GM12878 (cell line): Measurements from ENCODE around the gene SUPT4H1. TPM values are rescaled to one million over a fixed set of nuclear protein-coding genes. Genes with fewer than 3 reads are reported as not detected.
A peak's percentile ranks its signal among the peaks of the same experiment; 100 is the strongest.

ENCODE experiments used
- ATF7 ChIP-seq: fragments of 450-650 bp; IDR thresholded peaks from 2 replicates; pipeline ENCODE4 v1.6.1; 2016; ENCODE audit warnings: low read depth, mild to moderate bottlenecking
- CBX3 ChIP-seq: fragments of 200-600 bp; sonication (generic); IDR thresholded peaks from 2 replicates; pipeline ENCODE4 v1.6.1; 2016; ENCODE audit warnings: low read depth, borderline replicate concordance
- CHD2 ChIP-seq: IDR thresholded peaks from 2 replicates; pipeline ENCODE4 v1.6.1; 2011; ENCODE audit warnings: low read depth, low read length, improper control_type of control experiment, borderline replicate concordance
- CHD4 ChIP-seq: fragments of 200-600 bp; sonication (generic); IDR thresholded peaks from 2 replicates; pipeline ENCODE4 v1.6.1; 2016; ENCODE audit warnings: mild to moderate bottlenecking
- EED ChIP-seq: sonication (generic); IDR thresholded peaks from 2 replicates; pipeline ENCODE4 v1.6.1; 2016; ENCODE audit warnings: antibody characterized with exemption, low read depth
- EGR1 ChIP-seq, 2 experiments: IDR thresholded peaks; 1 replicate in 1 of 2; 2 replicates in 1 of 2; pipeline ENCODE4 v1.6.1; 2011 to 2012; ENCODE audit warnings: low read depth in 2 of 2, low read length in 2 of 2, borderline replicate concordance in 1 of 2, mild to moderate bottlenecking in 1 of 2, moderate library complexity in 1 of 2
- FOXK2 ChIP-seq: fragments of 450-650 bp; IDR thresholded peaks from 2 replicates; pipeline ENCODE4 v1.6.1; 2017; ENCODE audit warnings: mild to moderate bottlenecking, moderate library complexity
- MEF2A ChIP-seq: IDR thresholded peaks from 2 replicates; pipeline ENCODE4 v1.6.1; 2011; ENCODE audit warnings: low read depth, mild to moderate bottlenecking, low read length, moderate library complexity; ENCODE audit not compliant: insufficient read depth
- MTA3 ChIP-seq: IDR thresholded peaks from 2 replicates; pipeline ENCODE4 v1.6.1; 2012; ENCODE audit warnings: low read length, inconsistent platforms, borderline replicate concordance
- NR2C2 ChIP-seq: IDR thresholded peaks from 2 replicates; pipeline ENCODE4 v1.6.1; 2011; ENCODE audit warnings: borderline replicate concordance, low read depth; ENCODE audit not compliant: control insufficient read depth, insufficient read length
- NR2F1 ChIP-seq: fragments of 450-650 bp; conservative IDR thresholded peaks from 2 replicates; pipeline ENCODE4 v1.6.1; 2017; ENCODE audit warnings: mild to moderate bottlenecking
- POLR2AphosphoS2 ChIP-seq: IDR thresholded peaks from 2 replicates; pipeline ENCODE4 v1.6.1; 2011; ENCODE audit warnings: low read depth, mild to moderate bottlenecking, low read length, improper control_type of control experiment, moderate library complexity
- RAD21 ChIP-seq: IDR thresholded peaks from 2 replicates; pipeline ENCODE4 v1.6.1; 2011; ENCODE audit warnings: mild to moderate bottlenecking, low read depth, low read length, moderate library complexity; ENCODE audit not compliant: insufficient read depth
- SIN3A ChIP-seq: IDR thresholded peaks from 2 replicates; pipeline ENCODE4 v1.6.1; 2012; ENCODE audit warnings: low read depth, low read length, improper control_type of control experiment
- SMARCA5 ChIP-seq: fragments of 450-650 bp; IDR thresholded peaks from 2 replicates; pipeline ENCODE4 v1.6.1; 2017; ENCODE audit warnings: mild to moderate bottlenecking
- SPI1 ChIP-seq: IDR thresholded peaks from 2 replicates; pipeline ENCODE4 v1.6.1; 2011; ENCODE audit warnings: low read depth, mild to moderate bottlenecking, low read length, moderate library complexity, borderline replicate concordance; ENCODE audit not compliant: insufficient read depth
- STAT1 ChIP-seq: fragments of 450-650 bp; conservative IDR thresholded peaks from 2 replicates; pipeline ENCODE4 v1.6.1; 2014; ENCODE audit warnings: antibody characterized with exemption, mild to moderate bottlenecking
- TCF12 ChIP-seq: IDR thresholded peaks from 2 replicates; pipeline ENCODE4 v1.6.1; 2011; ENCODE audit warnings: low read depth, mild to moderate bottlenecking, low read length
- YY1 ChIP-seq: IDR thresholded peaks from 2 replicates; pipeline ENCODE4 v1.6.1; 2011; ENCODE audit warnings: low read depth, mild to moderate bottlenecking, low read length
- ZNF622 ChIP-seq: fragments of 450-650 bp; IDR thresholded peaks from 2 replicates; pipeline ENCODE4 v1.6.1; 2017; ENCODE audit warnings: mild to moderate bottlenecking, inconsistent platforms
- polyA plus RNA-seq, 11 experiments: library from polyadenylated mRNA; depleted of rRNA in 4 of 11; unstranded in 6 of 11; stranded (reverse) in 5 of 11; fragments of >200 nt; fragmentation: Nextera tagmentation in 4 of 11; fragmentation: Illumina TruSeq in 1 of 11; extraction: Ambion mirVana in 4 of 11; extraction: Trizol in 1 of 11; gene quantifications; 1 replicate in 1 of 11; 2 replicates in 10 of 11; pipeline versions ENCODE4 v1.2.1 to v1.2.3, GENCODE V29; 2011 to 2016; ENCODE audit warnings: inconsistent platforms in 2 of 11, missing spikeins in 2 of 11, low read depth in 1 of 11
- total RNA-seq, 4 experiments: library from RNA; depleted of rRNA in 3 of 4; stranded (reverse); fragments of >200 nt in 3 of 4; fragmentation: Illumina TruSeq in 1 of 4; extraction: Trizol in 1 of 4; gene quantifications; 2 replicates each; pipeline versions ENCODE4 v1.2.1 to v1.2.3, GENCODE V29; 2013 to 2021
- TF ChIP-seq, protein P1 (sequence below): fragments of 450-650 bp; IDR thresholded peaks from 2 replicates; pipeline ENCODE4 v1.6.1; 2016; ENCODE audit warnings: mild to moderate bottlenecking
- TF ChIP-seq, protein P2 (sequence below): IDR thresholded peaks from 2 replicates; pipeline ENCODE4 v1.6.1; 2011; ENCODE audit warnings: mild to moderate bottlenecking, low read depth, low read length, moderate library complexity; ENCODE audit not compliant: insufficient replicate concordance
- TF ChIP-seq, protein P3 (sequence below): fragments of 450-650 bp; IDR thresholded peaks from 2 replicates; pipeline ENCODE4 v1.6.1; 2016; ENCODE audit warnings: mild to moderate bottlenecking
- TF ChIP-seq, protein P4 (sequence below): fragments of 450-650 bp; IDR thresholded peaks from 2 replicates; pipeline ENCODE4 v1.6.1; 2014; ENCODE audit warnings: mild to moderate bottlenecking

The SUPT4H1 gene
- total and polyA plus RNA-seq, 10 of the 15 experiments (the other 5 are each of a cell fraction or from before 2014, with no cell fraction given) = 83.8 to 293 (median 128) TPM

DNA sequence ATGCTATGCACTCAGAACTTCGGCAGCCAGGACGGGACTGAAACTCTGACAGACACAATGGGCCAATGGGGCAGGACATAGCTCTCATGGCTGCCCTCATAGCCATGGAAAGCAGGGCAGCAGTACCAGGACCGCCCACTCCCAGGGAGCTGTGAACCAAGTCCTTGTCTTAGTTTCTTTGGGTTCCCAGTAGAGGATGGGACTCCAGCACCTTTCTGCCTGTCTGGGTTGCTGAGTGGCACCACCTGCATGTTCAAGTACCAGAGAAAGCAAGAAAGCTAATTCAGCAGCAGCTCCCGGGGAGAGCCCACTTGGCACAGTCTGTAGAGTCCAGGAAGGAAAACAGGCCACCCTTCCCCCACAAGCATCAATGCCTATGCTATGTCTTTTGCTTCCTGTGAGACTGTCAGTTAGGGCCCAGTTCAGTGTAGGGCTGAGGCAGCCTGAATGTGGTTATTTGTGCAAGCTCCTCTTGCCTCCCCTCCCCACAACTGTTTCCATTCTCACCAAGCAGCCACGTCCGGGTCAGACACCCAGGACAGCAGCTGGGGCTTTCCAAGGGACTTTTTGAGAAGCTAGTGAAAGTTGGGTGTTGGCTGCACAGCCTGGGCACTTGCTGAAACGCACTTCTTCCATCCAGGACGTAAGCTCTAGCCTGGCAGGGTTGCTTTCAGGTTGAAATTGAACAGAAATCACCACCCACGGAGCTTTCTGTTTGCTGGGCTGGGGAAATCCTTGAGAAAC, 7.8 kb downstream of the SUPT4H1 start (continued):
- TF ChIP-seq RAD21 (peak; percentile 28; the same call in 1 of the 2 replicates), CBX3 (no peak), SPI1 (peak; percentile 5; the same call in 1 of the 2 replicates), NR2C2 (no peak), SMARCA5 (no peak), MEF2A (peak; percentile 76), FOXK2 (no peak; the same call in 1 of the 2 replicates), ATF7 (peak; percentile 76), MTA3 (no peak), EED (peak; percentile 90), ZNF622 (no peak), CHD4 (no peak), CHD2 (peak; percentile 92), STAT1 (peak; percentile 68; the same call in 1 of the 2 replicates), POLR2AphosphoS2 (peak; percentile 55; the same call in 1 of the 2 replicates), SIN3A (no peak), NR2F1 (peak; percentile 91), EGR1 (IDR thresholded peaks at IDR 0.05; ENCODE audit: borderline replicate concordance in 1 of 2, low read depth in 2 of 2, low read length in 2 of 2) (peak in 1 of 2 experiments; percentile 23; a peak in 1 of 3 replicates), YY1 (peak; percentile 50; the same call in 1 of the 2 replicates), TCF12 (peak; percentile 88)
- TF ChIP-seq, protein P1, sequence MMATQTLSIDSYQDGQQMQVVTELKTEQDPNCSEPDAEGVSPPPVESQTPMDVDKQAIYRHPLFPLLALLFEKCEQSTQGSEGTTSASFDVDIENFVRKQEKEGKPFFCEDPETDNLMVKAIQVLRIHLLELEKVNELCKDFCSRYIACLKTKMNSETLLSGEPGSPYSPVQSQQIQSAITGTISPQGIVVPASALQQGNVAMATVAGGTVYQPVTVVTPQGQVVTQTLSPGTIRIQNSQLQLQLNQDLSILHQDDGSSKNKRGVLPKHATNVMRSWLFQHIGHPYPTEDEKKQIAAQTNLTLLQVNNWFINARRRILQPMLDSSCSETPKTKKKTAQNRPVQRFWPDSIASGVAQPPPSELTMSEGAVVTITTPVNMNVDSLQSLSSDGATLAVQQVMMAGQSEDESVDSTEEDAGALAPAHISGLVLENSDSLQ = peak; percentile 90
- TF ChIP-seq, protein P2, sequence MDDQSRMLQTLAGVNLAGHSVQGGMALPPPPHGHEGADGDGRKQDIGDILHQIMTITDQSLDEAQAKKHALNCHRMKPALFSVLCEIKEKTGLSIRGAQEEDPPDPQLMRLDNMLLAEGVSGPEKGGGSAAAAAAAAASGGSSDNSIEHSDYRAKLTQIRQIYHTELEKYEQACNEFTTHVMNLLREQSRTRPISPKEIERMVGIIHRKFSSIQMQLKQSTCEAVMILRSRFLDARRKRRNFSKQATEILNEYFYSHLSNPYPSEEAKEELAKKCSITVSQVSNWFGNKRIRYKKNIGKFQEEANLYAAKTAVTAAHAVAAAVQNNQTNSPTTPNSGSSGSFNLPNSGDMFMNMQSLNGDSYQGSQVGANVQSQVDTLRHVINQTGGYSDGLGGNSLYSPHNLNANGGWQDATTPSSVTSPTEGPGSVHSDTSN = peak; percentile 55
- TF ChIP-seq, protein P3, sequence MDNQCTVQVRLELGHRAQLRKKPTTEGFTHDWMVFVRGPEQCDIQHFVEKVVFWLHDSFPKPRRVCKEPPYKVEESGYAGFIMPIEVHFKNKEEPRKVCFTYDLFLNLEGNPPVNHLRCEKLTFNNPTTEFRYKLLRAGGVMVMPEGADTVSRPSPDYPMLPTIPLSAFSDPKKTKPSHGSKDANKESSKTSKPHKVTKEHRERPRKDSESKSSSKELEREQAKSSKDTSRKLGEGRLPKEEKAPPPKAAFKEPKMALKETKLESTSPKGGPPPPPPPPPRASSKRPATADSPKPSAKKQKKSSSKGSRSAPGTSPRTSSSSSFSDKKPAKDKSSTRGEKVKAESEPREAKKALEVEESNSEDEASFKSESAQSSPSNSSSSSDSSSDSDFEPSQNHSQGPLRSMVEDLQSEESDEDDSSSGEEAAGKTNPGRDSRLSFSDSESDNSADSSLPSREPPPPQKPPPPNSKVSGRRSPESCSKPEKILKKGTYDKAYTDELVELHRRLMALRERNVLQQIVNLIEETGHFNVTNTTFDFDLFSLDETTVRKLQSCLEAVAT = peak; percentile 89
- TF ChIP-seq, protein P4, sequence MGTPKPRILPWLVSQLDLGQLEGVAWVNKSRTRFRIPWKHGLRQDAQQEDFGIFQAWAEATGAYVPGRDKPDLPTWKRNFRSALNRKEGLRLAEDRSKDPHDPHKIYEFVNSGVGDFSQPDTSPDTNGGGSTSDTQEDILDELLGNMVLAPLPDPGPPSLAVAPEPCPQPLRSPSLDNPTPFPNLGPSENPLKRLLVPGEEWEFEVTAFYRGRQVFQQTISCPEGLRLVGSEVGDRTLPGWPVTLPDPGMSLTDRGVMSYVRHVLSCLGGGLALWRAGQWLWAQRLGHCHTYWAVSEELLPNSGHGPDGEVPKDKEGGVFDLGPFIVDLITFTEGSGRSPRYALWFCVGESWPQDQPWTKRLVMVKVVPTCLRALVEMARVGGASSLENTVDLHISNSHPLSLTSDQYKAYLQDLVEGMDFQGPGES = no peak; the same call in 1 of the 2 replicates
